ENCODE data around the gene N4BP2.

N4BP2 gene

GRCh38 chr4:40196272-40196671 is 139.6 kb downstream of the N4BP2 start:
- H3K27ac ChIP-seq (replicated peaks), result no peak overlapping the region
- no peak overlapping the region for H3K4me3 ChIP-seq (replicated peaks; ENCODE audit: insufficient read depth, low read length)

GRCh38 chr4:40196724-40197281 is 140.2 kb downstream of the N4BP2 start, which contains the start of gene RHOH:
TSS of gene RHOH (plus strand) at chr4:40197031. CDS start at chr4:40243387, 46,356 bp downstream.
- H3K27me3 ChIP-seq (ENCODE audit: insufficient read depth, poor library complexity, severe bottlenecking), result no peaks in the 10 kb centered on the region
- no peak within 1 kb of the TSS for H3K4me3 ChIP-seq (replicated peaks; ENCODE audit: insufficient read depth, low read length)
- TF ChIP-seq CTCF (IDR thresholded peaks at IDR 0.05; ENCODE audit: insufficient read depth, low read length) (no peak), REST (IDR thresholded peaks at IDR 0.05; ENCODE audit: insufficient replicate concordance, low read depth) (no peak), SPI1 (IDR thresholded peaks at IDR 0.05; ENCODE audit: borderline replicate concordance, low read depth) (no peak), GABPA (IDR thresholded peaks at IDR 0.05; ENCODE audit: low read depth) (no peak), POLR2AphosphoS5 (IDR thresholded peaks at IDR 0.05; ENCODE audit: low read depth) (no peak)
- peak in 1 of 2 experiments; percentile 18 for DNase-seq (ENCODE audit: low read depth in 1 of 2, low spot score in 1 of 2)
- peak within 1 kb of the TSS; percentile 82 for H3K27ac ChIP-seq (replicated peaks)

More at GRCh38 chr4:40196272-40196671, 139.6 kb downstream of the N4BP2 start:
- H3K27me3 ChIP-seq (ENCODE audit: insufficient read depth, poor library complexity, severe bottlenecking), result no peaks in the 10 kb centered on the region
- DNase-seq (ENCODE audit: low read depth in 1 of 2, low spot score in 1 of 2), result no peak
- TF ChIP-seq SPI1 (IDR thresholded peaks at IDR 0.05; ENCODE audit: borderline replicate concordance, low read depth), result no peak
- no peak for TF ChIP-seq POLR2AphosphoS5 (IDR thresholded peaks at IDR 0.05; ENCODE audit: low read depth)
- no peak for TF ChIP-seq REST (IDR thresholded peaks at IDR 0.05; ENCODE audit: insufficient replicate concordance, low read depth)
- TF ChIP-seq GABPA (IDR thresholded peaks at IDR 0.05; ENCODE audit: low read depth), result no peak
- no peak for TF ChIP-seq CTCF (IDR thresholded peaks at IDR 0.05; ENCODE audit: insufficient read depth, low read length)

GRCh38 chr4:40197879-40198689 is 141.4 kb downstream of the N4BP2 start:
- peak overlapping the region; percentile 82 for H3K27ac ChIP-seq (replicated peaks)

More at GRCh38 chr4:40197879-40198689, 141.4 kb downstream of the N4BP2 start:
- Histone ChIP-seq H3K4me3 (replicated peaks; ENCODE audit: insufficient read depth, low read length) (no peak overlapping the region), H3K27me3 (ENCODE audit: insufficient read depth, poor library complexity, severe bottlenecking) (no peaks in the 10 kb centered on the region)
- TF ChIP-seq GABPA (IDR thresholded peaks at IDR 0.05; ENCODE audit: low read depth) (no peak), POLR2AphosphoS5 (IDR thresholded peaks at IDR 0.05; ENCODE audit: low read depth) (no peak), CTCF (IDR thresholded peaks at IDR 0.05; ENCODE audit: insufficient read depth, low read length) (no peak)
- no peak for DNase-seq (ENCODE audit: low read depth in 1 of 2, low spot score in 1 of 2)
